Liver (tissue), 3 donors: Measurements from ENCODE around the gene NMRK1.

ENCODE experiments used
- FOXA1 ChIP-seq: IDR thresholded peaks from 2 replicates; pipeline ENCODE4 v1.6.1; 2016; ENCODE audit warnings: antibody characterized with exemption
- GABPA ChIP-seq, 2 donors: IDR thresholded peaks in 1 of 2; conservative IDR thresholded peaks in 1 of 2; 2 replicates each; pipeline ENCODE4 v1.6.1; 2016; ENCODE audit warnings: antibody characterized with exemption in 2 of 2, mild to moderate bottlenecking in 1 of 2, moderate library complexity in 1 of 2
- HNF4G ChIP-seq: IDR thresholded peaks from 2 replicates; pipeline ENCODE4 v1.6.1; 2016; ENCODE audit warnings: antibody characterized with exemption
- JUND ChIP-seq, 2 donors: IDR thresholded peaks; 2 replicates each; pipeline ENCODE4 v1.6.1; 2016; ENCODE audit warnings: antibody characterized with exemption in 2 of 2
- RAD21 ChIP-seq, 2 donors: IDR thresholded peaks; 2 replicates each; pipeline ENCODE4 v1.6.1; 2016; ENCODE audit warnings: antibody characterized with exemption in 2 of 2, mild to moderate bottlenecking in 2 of 2
- YY1 ChIP-seq: IDR thresholded peaks from 2 replicates; pipeline ENCODE4 v1.6.1; 2016; ENCODE audit warnings: antibody characterized with exemption, mild to moderate bottlenecking
- TF ChIP-seq, protein P1 (sequence below): IDR thresholded peaks from 2 replicates; pipeline ENCODE4 v1.6.1; 2016; ENCODE audit warnings: antibody characterized with exemption
- TF ChIP-seq, protein P2 (sequence below): fragments of 150-350 bp; IDR thresholded peaks from 2 replicates; pipeline ENCODE4 v1.5.1; 2017; ENCODE audit warnings: improper control_type of control experiment, low read depth, low read length; ENCODE audit not compliant: missing input control
- TF ChIP-seq, protein P3 (sequence below): IDR thresholded peaks from 2 replicates; pipeline ENCODE4 v1.6.1; 2016; ENCODE audit warnings: antibody characterized with exemption, mild to moderate bottlenecking
- donor health status: healthy.
- donor health status: healthy.

DNA sequence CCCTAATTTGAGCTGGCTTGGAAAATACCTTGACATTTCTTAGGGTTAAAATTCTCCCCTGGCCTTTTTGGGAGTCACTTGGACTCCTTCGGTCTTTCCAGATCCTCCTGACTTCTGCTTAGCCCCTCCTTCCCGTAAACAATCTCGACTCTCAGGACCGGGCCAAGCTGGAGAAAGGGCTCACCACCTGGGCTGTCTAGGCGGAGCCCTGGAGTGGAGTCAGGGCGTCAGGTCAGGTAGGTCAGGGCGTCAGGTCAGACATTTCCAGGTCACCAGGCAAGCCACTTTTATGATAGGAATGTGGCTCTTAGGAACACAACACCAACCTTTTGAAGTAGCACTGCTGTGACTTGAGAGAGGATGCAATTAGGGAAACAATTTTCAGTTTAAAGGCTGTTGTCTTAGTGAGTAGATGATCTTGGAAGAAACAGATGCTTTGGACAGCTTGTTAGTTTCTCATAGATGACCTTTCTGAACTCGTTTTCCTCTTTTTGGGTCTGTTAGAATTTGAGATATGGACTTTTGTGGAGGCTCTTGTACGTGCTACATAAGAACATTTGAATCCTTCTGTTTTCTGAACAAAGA is 13.1 kb upstream of the NMRK1 start:
- TF ChIP-seq, protein P1, sequence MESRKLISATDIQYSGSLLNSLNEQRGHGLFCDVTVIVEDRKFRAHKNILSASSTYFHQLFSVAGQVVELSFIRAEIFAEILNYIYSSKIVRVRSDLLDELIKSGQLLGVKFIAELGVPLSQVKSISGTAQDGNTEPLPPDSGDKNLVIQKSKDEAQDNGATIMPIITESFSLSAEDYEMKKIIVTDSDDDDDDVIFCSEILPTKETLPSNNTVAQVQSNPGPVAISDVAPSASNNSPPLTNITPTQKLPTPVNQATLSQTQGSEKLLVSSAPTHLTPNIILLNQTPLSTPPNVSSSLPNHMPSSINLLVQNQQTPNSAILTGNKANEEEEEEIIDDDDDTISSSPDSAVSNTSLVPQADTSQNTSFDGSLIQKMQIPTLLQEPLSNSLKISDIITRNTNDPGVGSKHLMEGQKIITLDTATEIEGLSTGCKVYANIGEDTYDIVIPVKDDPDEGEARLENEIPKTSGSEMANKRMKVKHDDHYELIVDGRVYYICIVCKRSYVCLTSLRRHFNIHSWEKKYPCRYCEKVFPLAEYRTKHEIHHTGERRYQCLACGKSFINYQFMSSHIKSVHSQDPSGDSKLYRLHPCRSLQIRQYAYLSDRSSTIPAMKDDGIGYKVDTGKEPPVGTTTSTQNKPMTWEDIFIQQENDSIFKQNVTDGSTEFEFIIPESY = no peak
- TF ChIP-seq JUND (IDR thresholded peaks at IDR 0.05) = no peak
- TF ChIP-seq GABPA (IDR thresholded peaks at IDR 0.05 in 1 of 2, conservative IDR thresholded peaks at IDR 0.05 in 1 of 2) = no peak
- TF ChIP-seq, protein P2, sequence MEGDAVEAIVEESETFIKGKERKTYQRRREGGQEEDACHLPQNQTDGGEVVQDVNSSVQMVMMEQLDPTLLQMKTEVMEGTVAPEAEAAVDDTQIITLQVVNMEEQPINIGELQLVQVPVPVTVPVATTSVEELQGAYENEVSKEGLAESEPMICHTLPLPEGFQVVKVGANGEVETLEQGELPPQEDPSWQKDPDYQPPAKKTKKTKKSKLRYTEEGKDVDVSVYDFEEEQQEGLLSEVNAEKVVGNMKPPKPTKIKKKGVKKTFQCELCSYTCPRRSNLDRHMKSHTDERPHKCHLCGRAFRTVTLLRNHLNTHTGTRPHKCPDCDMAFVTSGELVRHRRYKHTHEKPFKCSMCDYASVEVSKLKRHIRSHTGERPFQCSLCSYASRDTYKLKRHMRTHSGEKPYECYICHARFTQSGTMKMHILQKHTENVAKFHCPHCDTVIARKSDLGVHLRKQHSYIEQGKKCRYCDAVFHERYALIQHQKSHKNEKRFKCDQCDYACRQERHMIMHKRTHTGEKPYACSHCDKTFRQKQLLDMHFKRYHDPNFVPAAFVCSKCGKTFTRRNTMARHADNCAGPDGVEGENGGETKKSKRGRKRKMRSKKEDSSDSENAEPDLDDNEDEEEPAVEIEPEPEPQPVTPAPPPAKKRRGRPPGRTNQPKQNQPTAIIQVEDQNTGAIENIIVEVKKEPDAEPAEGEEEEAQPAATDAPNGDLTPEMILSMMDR = no peak
- TF ChIP-seq FOXA1 = no peak
- TF ChIP-seq YY1 = no peak
- TF ChIP-seq RAD21 (IDR thresholded peaks at IDR 0.05) = no peak
- TF ChIP-seq HNF4G = no peak
- TF ChIP-seq, protein P3, sequence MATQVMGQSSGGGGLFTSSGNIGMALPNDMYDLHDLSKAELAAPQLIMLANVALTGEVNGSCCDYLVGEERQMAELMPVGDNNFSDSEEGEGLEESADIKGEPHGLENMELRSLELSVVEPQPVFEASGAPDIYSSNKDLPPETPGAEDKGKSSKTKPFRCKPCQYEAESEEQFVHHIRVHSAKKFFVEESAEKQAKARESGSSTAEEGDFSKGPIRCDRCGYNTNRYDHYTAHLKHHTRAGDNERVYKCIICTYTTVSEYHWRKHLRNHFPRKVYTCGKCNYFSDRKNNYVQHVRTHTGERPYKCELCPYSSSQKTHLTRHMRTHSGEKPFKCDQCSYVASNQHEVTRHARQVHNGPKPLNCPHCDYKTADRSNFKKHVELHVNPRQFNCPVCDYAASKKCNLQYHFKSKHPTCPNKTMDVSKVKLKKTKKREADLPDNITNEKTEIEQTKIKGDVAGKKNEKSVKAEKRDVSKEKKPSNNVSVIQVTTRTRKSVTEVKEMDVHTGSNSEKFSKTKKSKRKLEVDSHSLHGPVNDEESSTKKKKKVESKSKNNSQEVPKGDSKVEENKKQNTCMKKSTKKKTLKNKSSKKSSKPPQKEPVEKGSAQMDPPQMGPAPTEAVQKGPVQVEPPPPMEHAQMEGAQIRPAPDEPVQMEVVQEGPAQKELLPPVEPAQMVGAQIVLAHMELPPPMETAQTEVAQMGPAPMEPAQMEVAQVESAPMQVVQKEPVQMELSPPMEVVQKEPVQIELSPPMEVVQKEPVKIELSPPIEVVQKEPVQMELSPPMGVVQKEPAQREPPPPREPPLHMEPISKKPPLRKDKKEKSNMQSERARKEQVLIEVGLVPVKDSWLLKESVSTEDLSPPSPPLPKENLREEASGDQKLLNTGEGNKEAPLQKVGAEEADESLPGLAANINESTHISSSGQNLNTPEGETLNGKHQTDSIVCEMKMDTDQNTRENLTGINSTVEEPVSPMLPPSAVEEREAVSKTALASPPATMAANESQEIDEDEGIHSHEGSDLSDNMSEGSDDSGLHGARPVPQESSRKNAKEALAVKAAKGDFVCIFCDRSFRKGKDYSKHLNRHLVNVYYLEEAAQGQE = no peak
